ENCODE measurements around the gene LRRC3B.

LRRC3B gene

GRCh38 chr3:26721047-26721446 lies 98.5 kb downstream of the LRRC3B start:
- Histone ChIP-seq H3K27ac (ENCODE audit: low read depth in 2 of 2, low read length in 2 of 2) (no peak overlapping the region), H3K4me1 (ENCODE audit: control insufficient read depth in 2 of 2, insufficient read depth in 2 of 2, low read length in 2 of 2) (no peaks in the 10 kb centered on the region), H3K9ac (ENCODE audit: low read depth in 1 of 2, low read length in 2 of 2) (no peak overlapping the region), H3K36me3 (ENCODE audit: control insufficient read depth in 2 of 2, insufficient read depth in 2 of 2, low read length in 2 of 2) (no peaks in the 10 kb centered on the region), H3K27me3 (ENCODE audit: control insufficient read depth in 2 of 2, insufficient read depth in 2 of 2, low read length in 2 of 2) (no peaks in the 10 kb centered on the region), H3K4me3 (ENCODE audit: low read length in 2 of 2) (no peak overlapping the region), H3K9me3 (ENCODE audit: control insufficient read depth in 2 of 2, low read length in 2 of 2) (no peaks in the 10 kb centered on the region)

DNA sequence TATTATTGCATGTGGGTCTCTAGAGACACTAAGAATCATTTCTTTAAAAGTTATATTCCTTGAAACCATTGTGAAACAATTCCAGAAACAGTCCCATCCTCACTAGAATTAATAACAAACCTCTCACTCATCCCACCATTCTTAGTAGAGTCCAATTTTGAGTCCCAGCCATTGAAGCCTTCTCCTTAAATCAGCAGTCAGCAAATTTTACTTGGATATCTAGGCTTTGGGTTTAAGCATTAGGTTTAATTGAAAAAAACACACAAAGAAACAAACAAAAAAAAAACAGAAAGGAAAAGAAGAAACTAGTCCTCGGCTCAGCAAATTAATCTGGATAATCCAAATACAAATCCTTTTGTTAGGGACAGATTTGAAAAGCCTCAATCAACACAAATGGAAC lies 109.3 kb downstream of the LRRC3B start:
- Histone ChIP-seq H3K4me3 (ENCODE audit: low read length in 2 of 2) (no peak overlapping the region), H3K27me3 (ENCODE audit: control insufficient read depth in 2 of 2, insufficient read depth in 2 of 2, low read length in 2 of 2) (no peaks in the 10 kb centered on the region), H3K27ac (ENCODE audit: low read depth in 2 of 2, low read length in 2 of 2) (no peak overlapping the region), H3K36me3 (ENCODE audit: control insufficient read depth in 2 of 2, insufficient read depth in 2 of 2, low read length in 2 of 2) (no peaks in the 10 kb centered on the region), H3K4me1 (ENCODE audit: control insufficient read depth in 2 of 2, insufficient read depth in 2 of 2, low read length in 2 of 2) (no peaks in the 10 kb centered on the region), H3K9ac (ENCODE audit: low read depth in 1 of 2, low read length in 2 of 2) (no peak overlapping the region), H3K9me3 (ENCODE audit: control insufficient read depth in 2 of 2, low read length in 2 of 2) (no peaks in the 10 kb centered on the region)

- Histone ChIP-seq H3K36me3 (ENCODE audit: control insufficient read depth in 2 of 2, insufficient read depth in 2 of 2, low read length in 2 of 2) (no peaks in the 10 kb centered on the region), H3K27ac (ENCODE audit: low read depth in 2 of 2, low read length in 2 of 2) (no peak overlapping the region)
Observed at GRCh38 chr3:26750263-26750662, 127.7 kb downstream of the LRRC3B start.

GRCh38 chr3:26752466-26752865 lies 129.9 kb downstream of the LRRC3B start:
- no peaks in the 10 kb centered on the region for H3K9me3 ChIP-seq (ENCODE audit: control insufficient read depth in 2 of 2, low read length in 2 of 2)
- no peaks in the 10 kb centered on the region for H3K4me1 ChIP-seq (ENCODE audit: control insufficient read depth in 2 of 2, insufficient read depth in 2 of 2, low read length in 2 of 2)
- H3K27me3 ChIP-seq (ENCODE audit: control insufficient read depth in 2 of 2, insufficient read depth in 2 of 2, low read length in 2 of 2), result no peaks in the 10 kb centered on the region
- no peaks in the 10 kb centered on the region for H3K36me3 ChIP-seq (ENCODE audit: control insufficient read depth in 2 of 2, insufficient read depth in 2 of 2, low read length in 2 of 2)
- H3K27ac ChIP-seq (ENCODE audit: low read depth in 2 of 2, low read length in 2 of 2), result no peak overlapping the region
- H3K9ac ChIP-seq (ENCODE audit: low read depth in 1 of 2, low read length in 2 of 2), result no peak overlapping the region
- H3K4me3 ChIP-seq (ENCODE audit: low read length in 2 of 2), result no peak overlapping the region

More at GRCh38 chr3:26750263-26750662, 127.7 kb downstream of the LRRC3B start:
- Histone ChIP-seq H3K4me1 (ENCODE audit: control insufficient read depth in 2 of 2, insufficient read depth in 2 of 2, low read length in 2 of 2) (no peaks in the 10 kb centered on the region), H3K27me3 (ENCODE audit: control insufficient read depth in 2 of 2, insufficient read depth in 2 of 2, low read length in 2 of 2) (no peaks in the 10 kb centered on the region), H3K9me3 (ENCODE audit: control insufficient read depth in 2 of 2, low read length in 2 of 2) (no peaks in the 10 kb centered on the region), H3K4me3 (ENCODE audit: low read length in 2 of 2) (no peak overlapping the region), H3K9ac (ENCODE audit: low read depth in 1 of 2, low read length in 2 of 2) (no peak overlapping the region)

DNA sequence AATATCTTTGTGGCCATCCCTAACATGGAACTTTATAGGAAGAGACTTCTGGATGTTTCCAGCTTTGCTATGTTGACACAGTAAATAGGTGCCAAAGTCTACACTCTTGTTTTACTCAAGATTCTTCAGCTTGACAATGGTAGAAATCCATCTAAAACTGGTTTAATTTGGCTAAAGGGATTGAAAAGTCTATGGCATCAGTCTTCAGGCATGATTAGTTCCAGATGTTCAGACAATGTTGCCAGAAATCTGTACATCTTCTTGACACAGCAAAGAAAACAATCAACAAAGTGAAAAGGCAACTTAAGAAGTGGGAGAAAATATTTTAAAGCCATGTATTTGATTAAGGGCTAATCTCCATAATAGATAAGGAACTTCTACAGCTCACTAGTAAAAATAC lies 130.5 kb downstream of the LRRC3B start:
- Histone ChIP-seq H3K27me3 (ENCODE audit: control insufficient read depth in 2 of 2, insufficient read depth in 2 of 2, low read length in 2 of 2) (no peaks in the 10 kb centered on the region), H3K36me3 (ENCODE audit: control insufficient read depth in 2 of 2, insufficient read depth in 2 of 2, low read length in 2 of 2) (no peaks in the 10 kb centered on the region), H3K9me3 (ENCODE audit: control insufficient read depth in 2 of 2, low read length in 2 of 2) (no peaks in the 10 kb centered on the region), H3K4me1 (ENCODE audit: control insufficient read depth in 2 of 2, insufficient read depth in 2 of 2, low read length in 2 of 2) (no peaks in the 10 kb centered on the region), H3K27ac (ENCODE audit: low read depth in 2 of 2, low read length in 2 of 2) (no peak overlapping the region), H3K4me3 (ENCODE audit: low read length in 2 of 2) (no peak overlapping the region), H3K9ac (ENCODE audit: low read depth in 1 of 2, low read length in 2 of 2) (no peak overlapping the region)

- Histone ChIP-seq H3K9me3 (ENCODE audit: control insufficient read depth in 2 of 2, low read length in 2 of 2) (no peaks in the 10 kb centered on the region), H3K27ac (ENCODE audit: low read depth in 2 of 2, low read length in 2 of 2) (no peak overlapping the region), H3K9ac (ENCODE audit: low read depth in 1 of 2, low read length in 2 of 2) (no peak overlapping the region), H3K27me3 (ENCODE audit: control insufficient read depth in 2 of 2, insufficient read depth in 2 of 2, low read length in 2 of 2) (no peaks in the 10 kb centered on the region), H3K4me1 (ENCODE audit: control insufficient read depth in 2 of 2, insufficient read depth in 2 of 2, low read length in 2 of 2) (no peaks in the 10 kb centered on the region), H3K4me3 (ENCODE audit: low read length in 2 of 2) (no peak overlapping the region), H3K36me3 (ENCODE audit: control insufficient read depth in 2 of 2, insufficient read depth in 2 of 2, low read length in 2 of 2) (no peaks in the 10 kb centered on the region)
Observed at GRCh38 chr3:26757978-26758377, 135.4 kb downstream of the LRRC3B start.
